ENCODE data around the gene PLEKHJ1. TPM values are rescaled to one million over a fixed set of nuclear protein-coding genes. Genes with fewer than 3 reads are reported as not detected.

PLEKHJ1 gene
- total and polyA plus RNA-seq, 2 of the 8 experiments (the other 6 are each of a cell fraction or from before 2014, with no cell fraction given), result 135 to 187 TPM

- H3K79me2 ChIP-seq (ENCODE audit: control insufficient read depth in 1 of 2, insufficient read depth in 2 of 2, low read length in 2 of 2), result no peaks in the 10 kb centered on the region
- H3K4ac ChIP-seq (replicated peaks; ENCODE audit: insufficient read length, low read depth, low read length), result no peak overlapping the region
- H4K20me1 ChIP-seq (replicated peaks in 1 of 2; ENCODE audit: control insufficient read depth in 1 of 2, insufficient read depth in 2 of 2, low read length in 2 of 2), result peaks cover 0 to 4% of the 10 kb centered on the region in 2 experiments
- peaks cover 0 to 5% (median 0%) of the 10 kb centered on the region in 4 experiments; a peak in 2 of 7 replicates for H3K4me1 ChIP-seq (replicated peaks in 1 of 4; ENCODE audit: control insufficient read depth in 3 of 4, insufficient read depth in 4 of 4, low read length in 3 of 4)
- no peak overlapping the region for H4K8ac ChIP-seq (ENCODE audit: extremely low read depth, insufficient read depth, low read length)
- FAIRE-seq (no peak), DNase-seq (ENCODE audit: low read depth in 1 of 2, low spot score in 2 of 2) (no peak)
- 88% methylated on average over 19 of the region's 26 CpGs; no CpG with 5 or more reads in 1 of the 2 experiments for WGBS, 2 experiments (ENCODE audit: extremely low coverage in 1 of 2, insufficient coverage in 1 of 2, insufficient read length in 1 of 2, insufficient replicate concordance in 2 of 2, low coverage in 1 of 2, low lambda C conversion rate in 2 of 2, missing lambda C conversion rate in 1 of 2)
- no peak overlapping the region for H3K18ac ChIP-seq (ENCODE audit: extremely low read depth, low read length)
- no peak overlapping the region for H3K4me3 ChIP-seq (ENCODE audit: extremely low read depth in 1 of 4, insufficient read depth in 2 of 4, low read depth in 3 of 4, low read length in 4 of 4)
- H3K4me2 ChIP-seq (ENCODE audit: insufficient read depth in 1 of 2, low read depth in 2 of 2, low read length in 2 of 2), result no peak overlapping the region; a peak in 1 of 4 replicates
- no peak overlapping the region for H3K23ac ChIP-seq (ENCODE audit: insufficient read length)
- peaks cover 0 to 17% (median 14%) of the 10 kb centered on the region in 4 experiments; a peak in 6 of 7 replicates for H3K27me3 ChIP-seq (replicated peaks in 1 of 4; ENCODE audit: control insufficient read depth in 3 of 4, extremely low read depth in 1 of 4, insufficient read depth in 3 of 4, low read length in 3 of 4)
- peaks cover 5% of the 10 kb centered on the region; the same call in 1 of the 2 replicates for H3K23me2 ChIP-seq (ENCODE audit: low read depth, low read length)
- no peak overlapping the region for H2BK15ac ChIP-seq (ENCODE audit: low read length)
- no peak overlapping the region for H2BK12ac ChIP-seq (ENCODE audit: low read depth, low read length)
- no peaks in the 10 kb centered on the region for H3K9me3 ChIP-seq (ENCODE audit: insufficient read depth in 2 of 2, low read depth in 1 of 2, low read length in 1 of 2)
- no peak overlapping the region for H2AK5ac ChIP-seq (ENCODE audit: low read depth, low read length)
- ChIA-PET CTCF (ENCODE audit: partially characterized antibody) (interaction anchor here (1.6 kb wide), 1 partner anchor 35 kb away, joined by 10 read pairs; no protein-coding TSS in a partner anchor), POLR2A (ENCODE audit: partially characterized antibody) (interaction anchor here (0.7 to 23.4 kb wide), 3 partner anchors 10 to 26 kb away, joined by 3 to 330 read pairs (median 14); partner anchors contain the start of genes AMH and JSRP1)
- no peaks in the 10 kb centered on the region for H3K36me3 ChIP-seq (ENCODE audit: control insufficient read depth in 2 of 4, insufficient read depth in 4 of 4, low read length in 3 of 4)
- no peak overlapping the region for H2AFZ ChIP-seq (ENCODE audit: low read length)
- H3K9ac ChIP-seq (replicated peaks in 1 of 4; ENCODE audit: extremely low read depth in 1 of 4, low read depth in 3 of 4, low read length in 3 of 4), result no peak overlapping the region
- H2BK120ac ChIP-seq (replicated peaks; ENCODE audit: low read depth, low read length), result no peak overlapping the region
- H3K14ac ChIP-seq (ENCODE audit: insufficient read length), result no peak overlapping the region
- no peak overlapping the region for H2BK20ac ChIP-seq (ENCODE audit: low read length)
- H4K5ac ChIP-seq (ENCODE audit: insufficient read length, low read depth, low read length), result no peak overlapping the region
- H2BK5ac ChIP-seq (ENCODE audit: low read depth, low read length), result no peak overlapping the region
- H3K27ac ChIP-seq (ENCODE audit: low read depth, low read length), result no peak overlapping the region
- H4K91ac ChIP-seq (replicated peaks; ENCODE audit: insufficient read length, low read length), result no peak overlapping the region
- no peak overlapping the region for H3K56ac ChIP-seq (replicated peaks; ENCODE audit: insufficient read length, low read depth, low read length)
- no peaks in the 10 kb centered on the region for H3K79me1 ChIP-seq (ENCODE audit: low read depth, low read length)
- no peak for TF ChIP-seq SAP30 (IDR thresholded peaks at IDR 0.05; ENCODE audit: insufficient read depth, insufficient replicate concordance, low read length)
- TF ChIP-seq EP300 (IDR thresholded peaks at IDR 0.05; ENCODE audit: borderline replicate concordance in 1 of 2, low read depth in 2 of 2, low read length in 2 of 2), result no peak
- no peak for TF ChIP-seq POLR2A (IDR thresholded peaks at IDR 0.05; ENCODE audit: control extremely low read depth in 1 of 2, low read depth in 2 of 2, low read length in 2 of 2)
- TF ChIP-seq RBBP5 (IDR thresholded peaks at IDR 0.05; ENCODE audit: borderline replicate concordance, low read depth, low read length), result no peak
These were observed 44.6 kb upstream of the PLEKHJ1 start for GRCh38 chr19:2280633-2281264.
